NB4 (cell line): Measurements from ENCODE around the gene TMTC2.

Experiments
- CTCF ChIP-seq: IDR thresholded peaks from one replicate; pipeline ENCODE4 v1.5.1; 2012; ENCODE audit warnings: low read depth, low read length
- MAX ChIP-seq: IDR thresholded peaks from 2 replicates; pipeline ENCODE4 v1.6.1; 2011; ENCODE audit warnings: low read depth, low read length
- MYC ChIP-seq: IDR thresholded peaks from 2 replicates; pipeline ENCODE4 v1.6.1; 2011; ENCODE audit warnings: low read depth, low read length
- POLR2A ChIP-seq: IDR thresholded peaks from 2 replicates; pipeline ENCODE4 v1.6.1; 2011; ENCODE audit warnings: mild to moderate bottlenecking; ENCODE audit not compliant: insufficient read length; ENCODE audit errors: extremely low read depth

- TF ChIP-seq CTCF (no peak), POLR2A (no peak), MAX (no peak), MYC (no peak)
Observed at GRCh38 chr12:83040991-83041390, 354.3 kb downstream of the TMTC2 start.
